ENCODE results near the gene ZNF692.
A peak's percentile ranks its signal among the peaks of the same experiment; 100 is the strongest.
"Not testable (repeated sequence)": the region's sequence is repeated elsewhere in the genome, so short reads cannot be mapped to it uniquely, and the experiment has no call there.

The ZNF692 gene

DNA sequence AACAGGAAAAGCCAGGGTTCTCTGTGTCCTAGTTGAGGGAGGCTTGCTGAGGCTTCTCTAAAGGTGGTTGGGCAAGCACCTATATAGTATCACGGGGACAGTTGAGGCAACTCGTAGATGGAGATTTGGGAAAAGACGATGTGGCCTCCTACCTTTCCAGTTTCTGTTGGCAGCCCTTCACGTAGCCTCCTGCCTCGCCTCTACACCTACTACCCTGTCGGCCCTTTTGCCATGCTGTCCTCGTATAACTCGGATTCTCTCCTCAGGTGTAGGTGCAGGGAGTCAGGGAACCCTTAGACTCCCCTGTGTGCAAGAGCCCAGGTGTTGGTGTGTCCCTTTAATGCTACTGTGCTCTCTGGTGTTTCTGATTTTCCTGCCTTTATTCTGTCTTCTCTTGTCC lies 10.3 kb downstream of the ZNF692 start:
- DNase-seq, result no peak

DNA sequence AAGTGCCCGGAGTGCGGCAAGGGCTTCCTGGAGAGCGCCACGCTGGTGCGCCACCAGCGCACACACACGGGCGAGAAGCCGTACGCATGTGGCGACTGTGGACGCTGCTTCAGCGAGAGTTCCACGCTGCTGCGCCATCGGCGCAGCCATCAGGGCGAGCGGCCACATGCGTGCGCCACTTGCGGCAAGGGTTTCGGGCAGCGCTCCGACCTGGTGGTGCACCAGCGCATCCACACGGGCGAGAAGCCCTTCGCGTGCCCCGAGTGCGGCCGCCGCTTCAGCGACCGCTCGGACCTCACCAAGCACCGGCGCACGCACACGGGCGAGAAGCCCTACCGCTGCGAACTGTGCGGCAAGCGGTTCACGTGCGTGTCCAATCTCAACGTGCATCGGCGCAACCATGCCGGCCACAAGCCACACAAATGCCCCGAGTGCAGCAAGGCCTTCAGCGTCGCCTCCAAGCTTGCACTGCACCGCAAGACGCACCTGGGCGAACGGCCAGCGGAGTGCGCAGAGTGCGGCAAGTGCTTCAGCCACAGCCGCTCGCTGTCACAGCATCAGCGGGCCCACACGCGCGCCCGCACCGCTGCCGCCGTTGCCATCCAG lies 10.8 kb downstream of the ZNF692 start:
- no peak for DNase-seq

DNA sequence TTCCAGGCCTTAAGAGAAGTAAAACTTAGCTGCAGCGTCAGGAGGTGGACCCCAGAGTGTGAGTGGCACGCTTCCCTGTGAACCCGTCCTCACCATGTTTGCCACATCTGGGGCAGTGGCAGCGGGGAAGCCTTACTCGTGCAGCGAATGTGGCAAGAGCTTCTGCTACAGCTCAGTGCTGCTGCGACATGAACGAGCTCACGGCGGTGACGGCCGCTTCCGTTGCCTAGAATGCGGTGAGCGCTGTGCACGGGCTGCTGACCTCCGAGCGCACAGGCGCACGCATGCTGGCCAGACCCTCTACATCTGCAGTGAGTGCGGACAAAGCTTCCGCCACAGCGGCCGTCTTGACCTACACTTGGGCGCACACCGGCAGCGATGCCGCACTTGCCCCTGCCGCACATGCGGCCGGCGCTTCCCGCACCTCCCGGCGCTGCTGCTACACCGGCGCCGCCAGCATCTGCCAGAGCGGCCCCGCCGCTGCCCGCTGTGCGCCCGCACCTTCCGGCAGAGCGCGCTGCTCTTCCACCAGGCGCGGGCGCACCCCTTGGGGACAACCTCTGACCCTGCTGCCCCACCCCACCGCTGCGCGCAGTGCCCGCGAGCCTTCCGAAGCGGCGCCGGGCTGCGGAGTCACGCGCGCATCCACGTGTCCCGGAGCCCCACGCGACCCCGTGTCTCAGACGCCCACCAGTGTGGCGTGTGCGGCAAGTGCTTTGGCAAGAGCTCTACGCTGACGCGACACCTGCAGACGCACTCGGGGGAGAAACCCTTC lies 11.5 kb downstream of the ZNF692 start:
- no peak for DNase-seq

DNA sequence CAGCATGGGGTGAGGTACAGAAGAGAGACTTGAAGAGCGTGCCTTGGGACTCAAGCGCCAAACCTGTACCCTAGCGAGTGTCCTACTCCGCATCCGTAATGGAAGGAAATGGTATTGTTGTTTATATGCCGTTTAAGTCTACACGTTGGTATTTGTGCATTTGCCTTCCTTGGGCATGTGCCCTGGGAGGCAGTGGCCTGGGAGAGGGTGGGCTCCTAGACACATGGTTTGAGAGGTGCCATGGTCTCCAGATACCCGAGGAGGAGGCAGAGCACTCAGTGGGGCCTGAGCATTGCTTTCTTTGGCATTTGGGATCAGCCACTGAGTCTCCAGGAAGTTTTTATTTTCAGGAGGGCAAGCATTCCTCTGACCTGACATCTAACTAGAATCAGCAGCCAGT lies 14.4 kb downstream of the ZNF692 start:
- no peak for DNase-seq

DNA sequence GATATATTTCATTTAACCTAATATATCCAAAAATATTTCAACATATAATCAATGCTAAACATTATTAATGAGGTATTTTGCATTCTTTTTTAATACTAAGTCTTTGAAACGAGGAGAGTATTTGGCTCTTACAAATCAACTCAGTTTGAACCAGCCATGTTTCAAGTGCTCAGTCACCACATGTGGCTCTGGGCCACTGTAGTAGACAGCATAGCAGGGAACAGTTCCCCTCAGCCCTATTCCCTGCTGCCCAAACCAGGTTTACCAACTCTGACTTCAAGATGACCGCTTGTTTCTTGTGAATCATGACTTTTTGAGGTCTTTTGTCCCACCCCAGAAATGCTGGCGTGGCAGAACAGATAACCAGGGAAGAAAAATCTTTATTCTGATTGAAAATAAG lies 15.2 kb downstream of the ZNF692 start:
- no peak for DNase-seq

- no peak for DNase-seq
These were observed 16.0 kb downstream of the ZNF692 start for GRCh38 chr1:248842781-248843331.

GRCh38 chr1:248841702-248842395 lies 17.0 kb downstream of the ZNF692 start:
- no peak for DNase-seq

GRCh38 chr1:248840946-248841345 lies 17.9 kb downstream of the ZNF692 start:
- no peak for DNase-seq

DNA sequence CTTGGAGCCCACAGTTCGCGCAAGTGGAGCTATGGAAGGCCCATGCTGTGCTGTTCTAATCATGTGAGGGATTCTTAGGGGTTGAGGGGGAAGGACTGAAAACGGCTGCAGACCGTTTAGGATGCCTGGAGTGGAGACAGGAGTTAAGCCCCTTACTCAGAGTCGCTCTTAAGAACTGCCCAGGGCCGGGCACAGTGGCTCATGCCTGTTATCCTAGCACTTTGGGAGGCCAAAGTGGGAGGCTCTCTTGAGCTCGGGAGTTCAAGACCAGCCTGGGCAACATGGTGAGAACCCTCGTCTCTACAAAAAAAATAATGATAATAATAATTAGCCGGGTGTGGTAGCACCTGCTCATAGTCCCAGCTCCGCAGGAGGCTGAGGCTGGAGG lies 19.7 kb downstream of the ZNF692 start:
- DNase-seq, result no peak

DNA sequence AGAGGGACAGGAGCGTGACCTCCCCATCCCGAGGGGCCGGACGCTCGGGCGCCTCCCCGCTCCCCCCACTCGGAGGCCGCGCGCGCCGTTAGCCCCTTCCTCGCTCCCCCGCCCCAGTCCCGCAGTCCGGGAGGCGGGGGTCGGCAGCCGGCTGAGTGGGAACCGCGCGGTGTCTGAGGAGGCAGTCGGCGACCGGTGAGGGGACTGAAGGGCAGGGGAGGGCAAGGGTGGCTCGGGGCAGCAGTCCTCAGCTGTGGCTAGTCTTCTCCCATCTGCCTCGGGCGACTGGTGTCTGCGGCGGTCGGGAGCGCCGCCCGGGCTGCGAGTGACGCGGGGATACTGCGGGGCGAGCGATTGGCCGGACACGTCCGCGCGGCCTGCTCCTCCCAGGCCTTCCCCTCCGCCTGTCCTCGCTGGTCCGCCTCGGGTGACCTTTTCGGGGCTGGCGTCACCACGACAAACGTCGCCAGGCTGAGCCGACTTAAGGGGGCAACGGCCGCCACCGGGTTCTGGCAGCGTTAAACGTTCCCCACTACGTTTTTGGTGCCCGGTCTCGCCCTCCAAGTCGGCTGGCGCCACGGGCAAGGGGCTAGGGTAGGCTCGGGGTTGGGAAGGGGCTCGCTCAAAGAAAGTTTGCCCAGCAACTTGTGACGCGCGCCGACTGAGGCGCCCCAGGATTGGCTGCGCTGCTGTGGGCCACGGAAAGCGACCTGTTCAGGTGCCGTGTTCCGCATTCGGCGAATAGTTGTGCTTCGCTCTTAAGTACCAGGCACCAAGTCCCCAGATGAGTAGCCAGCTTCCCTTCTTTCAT lies 20.3 kb downstream of the ZNF692 start:
- DNase-seq, result peak; percentile 70

DNA sequence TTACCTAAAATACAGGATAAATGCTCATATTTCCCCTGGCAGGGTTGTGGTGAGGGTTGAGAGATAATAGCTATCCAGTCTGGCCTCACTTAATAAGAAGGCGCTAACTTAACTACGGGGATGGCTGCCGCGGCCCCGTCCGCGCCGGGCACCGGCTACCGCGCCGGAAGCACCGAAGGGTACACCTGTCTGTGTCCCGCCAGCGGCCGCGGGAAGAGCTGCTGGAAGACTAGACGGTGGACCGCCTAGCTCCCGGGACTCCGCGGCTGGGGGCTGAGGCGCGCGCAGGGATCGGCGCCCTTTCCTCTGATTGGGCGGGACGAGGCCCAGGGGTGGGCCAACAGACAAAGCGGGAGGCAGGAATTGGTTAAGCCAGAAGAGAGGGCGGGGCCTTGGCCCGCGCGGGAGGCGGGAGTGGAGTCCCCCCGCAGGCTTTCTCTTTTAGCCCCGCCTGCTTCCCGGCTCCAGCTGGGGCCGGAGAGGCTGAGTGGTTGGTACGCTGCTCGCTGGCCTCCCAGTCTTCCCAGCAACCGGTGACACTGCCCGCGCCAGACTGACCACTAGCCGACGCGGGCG lies 21.0 kb downstream of the ZNF692 start, which contains the start of gene ZNF672:
TSS of gene ZNF672 (plus strand) at position 444 of the 576 bp plus-strand sequence. CDS start 9,051 bp downstream, outside the sequence.
- peak; percentile 86 for DNase-seq

DNA sequence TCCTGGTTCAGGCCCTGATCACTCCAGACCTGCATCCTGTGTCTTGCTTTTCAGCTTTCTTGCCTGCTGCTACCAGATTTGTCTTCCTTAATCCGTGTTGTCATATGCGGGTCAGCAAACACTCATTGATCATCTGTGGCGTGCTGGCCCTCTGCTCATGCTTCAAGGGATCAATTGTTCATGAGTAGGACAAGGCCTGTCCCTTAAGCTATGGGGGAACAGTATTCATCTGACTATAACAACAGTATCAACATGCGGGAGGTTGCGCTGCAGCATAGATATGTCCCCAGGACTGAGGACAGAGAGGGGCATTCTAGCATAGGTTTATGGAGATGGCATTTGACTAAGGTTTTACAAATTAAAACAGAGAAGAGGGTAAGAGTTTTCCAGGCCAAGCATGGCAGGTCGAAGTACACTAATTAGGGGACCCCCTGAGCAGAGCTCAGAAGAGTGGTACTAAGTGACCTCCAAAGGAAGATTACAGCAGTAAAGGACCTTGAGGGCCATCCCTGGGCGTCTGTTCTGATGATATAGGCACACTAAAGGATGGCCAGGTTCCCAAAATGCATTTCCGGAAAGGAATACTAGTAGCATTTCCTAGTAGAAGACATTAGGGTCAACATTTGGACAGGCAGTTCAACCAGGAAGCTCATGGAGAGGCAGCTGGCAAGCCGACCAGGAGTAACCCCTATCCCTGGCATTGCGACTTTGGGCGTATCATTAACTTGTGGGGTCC lies 21.7 kb downstream of the ZNF692 start:
- DNase-seq, result no peak

DNA sequence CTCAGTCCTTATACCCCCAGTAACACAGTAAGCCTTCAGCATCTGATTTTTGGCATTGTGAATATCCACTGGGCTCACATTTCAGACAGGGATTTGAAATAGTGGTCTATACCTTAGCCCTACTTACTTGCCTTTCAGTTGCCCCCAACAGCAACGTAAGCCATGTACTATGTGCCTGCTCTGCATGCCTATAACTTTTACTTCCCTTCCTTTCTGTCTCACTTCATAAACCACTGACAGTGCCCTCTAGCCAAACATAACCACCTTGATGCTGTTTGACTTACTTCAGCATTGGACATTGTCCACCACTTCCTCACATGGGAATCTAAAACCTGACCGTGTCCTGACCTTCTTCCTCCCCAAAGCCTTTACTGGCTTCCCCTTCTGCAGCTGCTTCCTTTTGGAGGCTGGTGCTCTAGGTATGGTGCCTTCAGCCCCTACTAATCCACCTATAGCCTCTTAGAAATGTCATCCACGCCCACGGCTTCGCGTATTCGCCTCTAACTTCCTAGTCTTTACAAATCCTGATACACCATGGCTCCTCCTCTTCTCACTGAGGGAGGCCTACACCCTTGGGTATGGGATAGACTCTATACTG lies 24.4 kb downstream of the ZNF692 start:
- no peak for DNase-seq

DNA sequence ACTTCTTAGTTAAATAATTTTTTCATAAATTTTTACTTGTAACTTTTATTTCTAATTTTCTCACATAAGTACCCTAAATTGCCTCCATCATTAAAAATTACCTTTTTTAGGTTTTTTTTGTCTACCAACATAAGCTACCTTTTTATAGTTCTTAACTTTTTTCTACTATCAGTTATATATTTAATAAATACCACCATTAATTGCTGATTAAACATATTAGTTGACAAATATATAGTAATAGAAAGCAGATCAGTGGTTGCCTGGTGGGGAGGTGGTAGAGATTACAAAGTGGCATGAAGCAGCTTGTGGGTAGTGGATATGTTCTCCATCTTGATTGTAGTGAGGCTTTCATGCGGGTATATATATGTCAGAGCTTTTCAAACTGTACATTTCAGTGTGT lies 27.0 kb downstream of the ZNF692 start:
- no peak for DNase-seq

GRCh38 chr1:248830718-248831017 lies 28.2 kb downstream of the ZNF692 start:
- DNase-seq, result not testable (repeated sequence)

- no peak for DNase-seq
These were observed 30.0 kb downstream of the ZNF692 start for GRCh38 chr1:248828845-248829244.

- peak; percentile 89 for DNase-seq
These were observed 32.8 kb downstream of the ZNF692 start, which contains the start of gene SH3BP5L for GRCh38 chr1:248825909-248826760. SH3BP5L (minus strand) TSS chr1:248825915; CDS start chr1:248824935, 980 bp downstream.

- DNase-seq, result no peak
These were observed 33.3 kb downstream of the ZNF692 start for GRCh38 chr1:248825573-248825908.

DNA sequence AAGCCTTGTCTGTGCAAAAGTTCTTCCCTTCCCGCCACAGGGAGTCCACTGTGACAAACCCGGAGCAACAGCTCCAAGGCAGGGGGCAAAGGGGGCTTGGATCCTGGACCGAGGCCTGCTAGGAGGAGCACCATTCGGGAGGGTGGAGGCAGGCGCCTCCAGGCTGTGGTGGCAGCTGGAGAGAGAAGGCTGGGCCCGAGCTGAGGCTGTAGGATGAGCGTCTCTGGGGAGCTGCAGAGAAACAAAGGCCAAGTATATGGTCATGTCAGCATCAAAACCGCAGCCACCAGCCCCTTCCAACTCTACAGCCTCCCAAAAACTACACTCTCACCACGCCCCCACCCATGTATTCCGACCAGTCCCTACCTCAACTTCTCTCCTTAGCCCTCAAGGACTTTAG lies 33.7 kb downstream of the ZNF692 start:
- DNase-seq, result no peak

DNA sequence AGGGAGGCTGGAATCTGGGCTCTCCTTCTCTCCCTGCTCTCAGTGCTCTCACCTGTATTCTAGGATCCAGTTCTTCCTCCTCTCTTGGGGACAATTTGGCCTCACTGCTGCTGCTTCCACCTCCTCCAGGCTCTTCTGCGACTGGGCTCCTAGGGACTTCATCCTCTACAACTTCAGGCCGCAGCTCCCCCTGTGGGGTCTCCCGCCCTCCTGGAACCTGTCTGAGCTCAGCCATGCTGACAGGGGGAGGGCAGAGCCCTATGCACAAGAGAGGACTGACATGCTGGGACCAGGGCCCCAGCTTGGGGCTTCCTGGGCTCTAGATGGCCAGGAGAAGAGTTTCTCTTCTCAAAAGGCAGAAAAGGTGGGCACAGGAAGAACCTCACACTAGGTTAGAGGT lies 34.2 kb downstream of the ZNF692 start:
- DNase-seq, result no peak

DNA sequence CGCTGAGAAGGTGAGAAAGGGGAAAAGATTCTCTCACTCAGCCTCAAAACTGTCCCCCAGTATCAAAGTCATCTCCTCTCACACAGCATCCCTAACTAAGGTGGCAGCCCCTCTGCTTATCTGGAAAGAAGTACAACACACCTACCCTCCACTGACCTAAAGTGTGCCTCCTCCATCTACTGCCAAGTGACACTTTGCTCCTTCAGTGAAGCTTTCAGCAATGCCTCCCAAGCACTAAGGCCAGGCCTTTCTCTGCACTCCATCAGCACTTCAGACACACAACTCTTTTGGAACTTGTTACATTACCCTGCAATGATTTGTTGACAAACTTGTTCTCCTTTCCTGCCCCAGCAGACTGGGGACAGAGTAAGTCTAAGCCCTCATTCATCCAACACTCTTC lies 34.6 kb downstream of the ZNF692 start:
- no peak for DNase-seq
